HG02973 (cell line): Measurements from ENCODE around the gene ATF5.

ENCODE experiments used
- ATAC-seq: cut with Tn5 transposase; IDR thresholded peaks from one replicate; pipeline ENCODE4 v1.9.1; 2021; ENCODE audit warnings: moderate library complexity; ENCODE audit not compliant: unreplicated experiment

The ATF5 gene

GRCh38 chr19:49894879-49895565 lies 34.0 kb upstream of the ATF5 start:
- no peak for ATAC-seq

- ATAC-seq: no peak
Measured at GRCh38 chr19:49895566-49896297, 33.3 kb upstream of the ATF5 start.

GRCh38 chr19:49896863-49897621 lies 32.0 kb upstream of the ATF5 start, which contains the start of gene IL4I1:
TSS of gene IL4I1 (minus strand) at chr19:49896887. CDS start at chr19:49896160, 727 bp downstream.
- ATAC-seq: peak; percentile 35

GRCh38 chr19:49904136-49904535 lies 24.9 kb upstream of the ATF5 start:
- no peak for ATAC-seq

- ATAC-seq: no peak
Measured at GRCh38 chr19:49906879-49907564, 22.0 kb upstream of the ATF5 start.

GRCh38 chr19:49907745-49908446 lies 21.1 kb upstream of the ATF5 start:
- ATAC-seq: no peak

- ATAC-seq: no peak
Measured at GRCh38 chr19:49908480-49909420, 20.3 kb upstream of the ATF5 start.

- no peak for ATAC-seq
Measured at GRCh38 chr19:49910179-49910578, 18.8 kb upstream of the ATF5 start.

GRCh38 chr19:49911381-49912145 lies 17.4 kb upstream of the ATF5 start:
- ATAC-seq: no peak

- no peak for ATAC-seq
Measured at GRCh38 chr19:49912965-49913685, 15.9 kb upstream of the ATF5 start.

GRCh38 chr19:49913720-49914119 lies 15.3 kb upstream of the ATF5 start:
- no peak for ATAC-seq

- ATAC-seq: no peak
Measured at GRCh38 chr19:49915271-49915670, 13.7 kb upstream of the ATF5 start.

GRCh38 chr19:49916839-49917733 lies 11.9 kb upstream of the ATF5 start:
- no peak for ATAC-seq

GRCh38 chr19:49918089-49918488 lies 10.9 kb upstream of the ATF5 start:
- ATAC-seq: no peak

- ATAC-seq: no peak
Measured at GRCh38 chr19:49920624-49921363, 8.2 kb upstream of the ATF5 start.
